HG03521 (cell line): ENCODE results near the gene MMRN2.

Experiments
- ATAC-seq: cut with Tn5 transposase; IDR thresholded peaks from one replicate; pipeline ENCODE4 v1.9.1; 2021; ENCODE audit warnings: mild to moderate bottlenecking, moderate library complexity; ENCODE audit not compliant: unreplicated experiment

Gene MMRN2

GRCh38 chr10:86969421-86970041 is 12.1 kb upstream of the MMRN2 start:
- no peak for ATAC-seq

- no peak for ATAC-seq
These were observed 11.6 kb upstream of the MMRN2 start for GRCh38 chr10:86968994-86969355.

GRCh38 chr10:86968271-86968993 is 11.0 kb upstream of the MMRN2 start, which contains the start of gene ADIRF:
Gene ADIRF (plus strand): TSS chr10:86968482. CDS start chr10:86968545, 63 bp downstream.
- ATAC-seq, result no peak

GRCh38 chr10:86967481-86967941 is 10.1 kb upstream of the MMRN2 start:
- no peak for ATAC-seq

GRCh38 chr10:86965986-86966654 is 8.7 kb upstream of the MMRN2 start:
- no peak for ATAC-seq

- ATAC-seq, result no peak
These were observed 7.4 kb upstream of the MMRN2 start for GRCh38 chr10:86964847-86965190.

- ATAC-seq, result no peak
These were observed 6.8 kb upstream of the MMRN2 start for GRCh38 chr10:86964061-86964846.

GRCh38 chr10:86963341-86963919 is 6.0 kb upstream of the MMRN2 start:
- no peak for ATAC-seq

- no peak for ATAC-seq
These were observed 5.5 kb upstream of the MMRN2 start for GRCh38 chr10:86962981-86963310.

- ATAC-seq, result no peak
These were observed 4.9 kb upstream of the MMRN2 start for GRCh38 chr10:86962136-86962980.

GRCh38 chr10:86961481-86962091 is 4.2 kb upstream of the MMRN2 start:
- ATAC-seq, result no peak

- no peak for ATAC-seq
These were observed 3.5 kb upstream of the MMRN2 start for GRCh38 chr10:86960863-86961434.

- ATAC-seq, result peak; percentile 63
These were observed 2.8 kb upstream of the MMRN2 start for GRCh38 chr10:86960003-86960862.

- ATAC-seq, result no peak
These were observed 2.3 kb upstream of the MMRN2 start for GRCh38 chr10:86959737-86960002.

- no peak for ATAC-seq
These were observed 1.7 kb upstream of the MMRN2 start for GRCh38 chr10:86958901-86959736.

- no peak for ATAC-seq
These were observed 893 bp upstream of the MMRN2 start, which contains the start of gene SNCG for GRCh38 chr10:86958116-86958900. Gene SNCG (plus strand): TSS chr10:86958599. CDS start chr10:86958698, 99 bp downstream.
